Astrocyte (in vitro differentiated cells and primary cell): ENCODE results near the gene CLEC2D.

ENCODE experiments used
- EZH2 ChIP-seq: IDR thresholded peaks from 2 replicates; pipeline ENCODE4 v1.6.1; 2012; ENCODE audit warnings: mild to moderate bottlenecking, low read length, inconsistent platforms; ENCODE audit not compliant: insufficient read depth
- TF ChIP-seq, protein P1 (sequence below): IDR thresholded peaks from 2 replicates; pipeline ENCODE4 v1.5.1; 2011; ENCODE audit warnings: low read depth, mild to moderate bottlenecking, inconsistent platforms, low read length, moderate library complexity; ENCODE audit not compliant: insufficient read depth

DNA sequence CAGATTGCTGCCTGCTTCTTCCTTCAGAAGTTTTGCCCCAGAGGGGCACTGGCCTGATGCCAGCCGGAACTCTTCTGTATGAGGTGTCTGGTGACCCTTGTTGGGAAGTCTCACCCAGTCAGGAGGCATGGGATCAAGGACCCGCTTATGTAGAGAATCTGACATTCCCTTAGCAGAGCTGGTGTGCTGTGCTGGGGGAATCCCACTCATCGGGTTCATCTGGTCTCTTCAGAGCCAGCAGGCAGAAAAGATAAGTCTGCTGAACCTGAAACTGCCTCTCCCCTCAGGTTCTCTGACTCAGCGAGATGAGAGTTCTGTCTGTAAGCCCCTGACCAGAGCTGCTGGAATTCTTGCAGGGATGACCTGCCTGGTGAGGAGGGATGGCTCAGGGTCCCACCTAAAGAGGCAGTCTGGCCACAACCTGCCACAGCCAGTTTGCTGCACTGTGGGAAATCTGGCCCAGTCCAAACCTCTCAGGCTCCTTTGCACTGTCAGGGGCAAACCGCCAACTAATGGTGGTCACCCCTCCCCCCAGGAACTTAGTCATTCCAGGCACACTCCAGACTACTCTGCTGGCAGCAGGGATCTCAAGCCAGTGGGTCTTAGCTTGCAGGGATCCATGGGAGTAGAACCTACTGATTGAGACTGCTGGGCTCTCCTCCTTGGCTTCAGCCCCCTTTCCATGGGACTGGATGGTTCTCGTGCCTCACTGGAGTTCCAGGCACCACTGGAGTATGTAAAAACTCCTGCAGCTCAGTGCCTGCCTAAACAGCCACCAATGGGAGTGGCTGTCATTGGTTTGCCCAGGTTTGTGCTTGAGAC is 4.1 kb downstream of the CLEC2D start:
- TF ChIP-seq, protein P1, sequence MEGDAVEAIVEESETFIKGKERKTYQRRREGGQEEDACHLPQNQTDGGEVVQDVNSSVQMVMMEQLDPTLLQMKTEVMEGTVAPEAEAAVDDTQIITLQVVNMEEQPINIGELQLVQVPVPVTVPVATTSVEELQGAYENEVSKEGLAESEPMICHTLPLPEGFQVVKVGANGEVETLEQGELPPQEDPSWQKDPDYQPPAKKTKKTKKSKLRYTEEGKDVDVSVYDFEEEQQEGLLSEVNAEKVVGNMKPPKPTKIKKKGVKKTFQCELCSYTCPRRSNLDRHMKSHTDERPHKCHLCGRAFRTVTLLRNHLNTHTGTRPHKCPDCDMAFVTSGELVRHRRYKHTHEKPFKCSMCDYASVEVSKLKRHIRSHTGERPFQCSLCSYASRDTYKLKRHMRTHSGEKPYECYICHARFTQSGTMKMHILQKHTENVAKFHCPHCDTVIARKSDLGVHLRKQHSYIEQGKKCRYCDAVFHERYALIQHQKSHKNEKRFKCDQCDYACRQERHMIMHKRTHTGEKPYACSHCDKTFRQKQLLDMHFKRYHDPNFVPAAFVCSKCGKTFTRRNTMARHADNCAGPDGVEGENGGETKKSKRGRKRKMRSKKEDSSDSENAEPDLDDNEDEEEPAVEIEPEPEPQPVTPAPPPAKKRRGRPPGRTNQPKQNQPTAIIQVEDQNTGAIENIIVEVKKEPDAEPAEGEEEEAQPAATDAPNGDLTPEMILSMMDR = no peak
- TF ChIP-seq EZH2 = no peak
